Liver (tissue), 9 donors: ENCODE data around the gene BCAR3. TPM values are rescaled to one million over a fixed set of nuclear protein-coding genes. Genes with fewer than 3 reads are reported as not detected.

Source experiments
- DNase-seq: peaks from one replicate; pipeline ENCODE4 v3.0.0-alpha.2; 2017; ENCODE audit warnings: low spot score
- H3K27ac ChIP-seq, 2 donors: one replicate each; pipeline ENCODE4 v1.7.0; 2013; ENCODE audit warnings: inconsistent platforms in 2 of 2, low read length in 2 of 2, control low read depth in 1 of 2, low read depth in 1 of 2, mild to moderate bottlenecking in 1 of 2
- H3K27me3 ChIP-seq, 4 donors: one replicate each; pipeline versions ENCODE4 v1.6.1 to v1.7.0; 2013; ENCODE audit warnings: low read length in 3 of 4, inconsistent platforms in 1 of 4, mild to moderate bottlenecking in 1 of 4, moderate library complexity in 1 of 4; ENCODE audit not compliant: control insufficient read depth in 4 of 4, insufficient read depth in 4 of 4
- H3K36me3 ChIP-seq, 4 donors: one replicate each; pipeline versions ENCODE4 v1.6.1 to v1.7.0; 2013; ENCODE audit warnings: low read length in 3 of 4, mild to moderate bottlenecking in 3 of 4, low read depth in 1 of 4, moderate library complexity in 1 of 4; ENCODE audit not compliant: control insufficient read depth in 4 of 4, insufficient read depth in 3 of 4
- H3K4me1 ChIP-seq, 4 donors: one replicate each; pipeline versions ENCODE4 v1.6.1 to v1.7.0; 2013; ENCODE audit warnings: low read length in 3 of 4, mild to moderate bottlenecking in 3 of 4, moderate library complexity in 1 of 4; ENCODE audit not compliant: control insufficient read depth in 4 of 4, insufficient read depth in 4 of 4
- H3K4me3 ChIP-seq, 3 donors: one replicate each; pipeline versions ENCODE4 v1.6.1 to v1.7.0; 2013; ENCODE audit warnings: low read length in 3 of 3, control low read depth in 1 of 3, low read depth in 1 of 3, mild to moderate bottlenecking in 1 of 3
- H3K9ac ChIP-seq, 2 donors: one replicate each; pipeline ENCODE4 v1.7.0; 2013; ENCODE audit warnings: low read length in 2 of 2, mild to moderate bottlenecking in 2 of 2, moderate library complexity in 2 of 2, control low read depth in 1 of 2, low read depth in 1 of 2
- H3K9me3 ChIP-seq, 4 donors: one replicate each; pipeline versions ENCODE4 v1.6.1 to v1.7.0; 2013; ENCODE audit warnings: low read length in 3 of 4; ENCODE audit not compliant: control insufficient read depth in 4 of 4
- CTCF ChIP-seq: fragments of 150-350 bp; IDR thresholded peaks from 2 replicates; pipeline ENCODE4 v1.5.1; 2017; ENCODE audit warnings: improper control_type of control experiment, low read depth, low read length; ENCODE audit not compliant: missing input control
- EGR1 ChIP-seq, 2 donors: IDR thresholded peaks; 2 replicates each; pipeline ENCODE4 v1.6.1; 2016 to 2018; ENCODE audit warnings: antibody characterized with exemption in 2 of 2, low read depth in 2 of 2
- FOXA1 ChIP-seq: IDR thresholded peaks from 2 replicates; pipeline ENCODE4 v1.6.1; 2016; ENCODE audit warnings: antibody characterized with exemption
- FOXA2 ChIP-seq: IDR thresholded peaks from 2 replicates; pipeline ENCODE4 v1.6.1; 2016; ENCODE audit warnings: antibody characterized with exemption
- GABPA ChIP-seq, 2 donors: IDR thresholded peaks in 1 of 2; conservative IDR thresholded peaks in 1 of 2; 2 replicates each; pipeline ENCODE4 v1.6.1; 2016; ENCODE audit warnings: antibody characterized with exemption in 2 of 2, mild to moderate bottlenecking in 1 of 2, moderate library complexity in 1 of 2
- HNF4A ChIP-seq, 2 donors: conservative IDR thresholded peaks; 2 replicates each; pipeline ENCODE4 v1.6.1; 2016; ENCODE audit warnings: antibody characterized with exemption in 2 of 2, mild to moderate bottlenecking in 2 of 2
- HNF4G ChIP-seq: IDR thresholded peaks from 2 replicates; pipeline ENCODE4 v1.6.1; 2016; ENCODE audit warnings: antibody characterized with exemption
- JUND ChIP-seq, 2 donors: IDR thresholded peaks; 2 replicates each; pipeline ENCODE4 v1.6.1; 2016; ENCODE audit warnings: antibody characterized with exemption in 2 of 2
- RAD21 ChIP-seq, 2 donors: IDR thresholded peaks; 2 replicates each; pipeline ENCODE4 v1.6.1; 2016; ENCODE audit warnings: antibody characterized with exemption in 2 of 2, mild to moderate bottlenecking in 2 of 2
- REST ChIP-seq: IDR thresholded peaks from 2 replicates; pipeline ENCODE4 v1.6.1; 2016; ENCODE audit warnings: antibody characterized with exemption, mild to moderate bottlenecking
- RXRA ChIP-seq, 2 donors: IDR thresholded peaks; 2 replicates each; pipeline ENCODE4 v1.6.1; 2017 to 2018; ENCODE audit warnings: antibody characterized with exemption in 2 of 2, mild to moderate bottlenecking in 1 of 2
- SP1 ChIP-seq: IDR thresholded peaks from 2 replicates; pipeline ENCODE4 v1.6.1; 2018; ENCODE audit warnings: antibody characterized with exemption, mild to moderate bottlenecking
- YY1 ChIP-seq: IDR thresholded peaks from 2 replicates; pipeline ENCODE4 v1.6.1; 2016; ENCODE audit warnings: antibody characterized with exemption, mild to moderate bottlenecking
- ZBTB33 ChIP-seq: IDR thresholded peaks from 2 replicates; pipeline ENCODE4 v1.6.1; 2016; ENCODE audit warnings: antibody characterized with exemption
- WGBS: extraction: QIAGEN DNeasy Blood & Tissue Kit; methylation state at CpG from one replicate; pipeline ENCODE4 v1.1.7; 2013; 5-methylcytosine and 5-hydroxymethylcytosine counted together
- polyA plus RNA-seq, 2 donors: library from polyadenylated mRNA; stranded (reverse) in 1 of 2; unstranded in 1 of 2; fragments of 200-250 nt in 1 of 2; fragments of >200 nt in 1 of 2; fragmentation: Nextera tagmentation in 1 of 2; extraction: Ambion mirVana in 1 of 2; gene quantifications; one replicate each; pipeline versions ENCODE4 v1.2.1 to v1.2.3, GENCODE V29; 2013 to 2015
- total RNA-seq, 2 donors: library from RNA; depleted of rRNA; stranded (reverse); fragments of >200 nt; gene quantifications; one replicate each; pipeline ENCODE4 v1.2.3, GENCODE V29; 2014
- TF ChIP-seq, protein P1 (sequence below): IDR thresholded peaks from 2 replicates; pipeline ENCODE4 v1.6.1; 2016; ENCODE audit warnings: antibody characterized with exemption
- TF ChIP-seq, protein P2 (sequence below): IDR thresholded peaks from 2 replicates; pipeline ENCODE4 v1.6.1; 2016; ENCODE audit warnings: antibody characterized with exemption
- donor health status: healthy.
- donor health status: healthy.
- donor health status: healthy.
- donor health status: healthy.
- donor health status: healthy.

Gene BCAR3
- total and polyA plus RNA-seq, 4 donors = 2.8 to 10.3 (median 7.7) TPM

GRCh38 chr1:93593854-93594602 is 87.6 kb downstream of the BCAR3 start:
- peak overlapping the region in 1 of 2 donors; percentile 96 for H3K27ac ChIP-seq
- no peak for DNase-seq
- H3K9me3 ChIP-seq = no peaks in the 10 kb centered on the region
- H3K27me3 ChIP-seq = no peaks in the 10 kb centered on the region
- no peak overlapping the region for H3K4me3 ChIP-seq
- H3K4me1 ChIP-seq = peaks cover 1 to 45% (median 24%) of the 10 kb centered on the region in 4 donors
- TF ChIP-seq SP1 (no peak), FOXA2 (no peak), GABPA (IDR thresholded peaks at IDR 0.05 in 1 of 2, conservative IDR thresholded peaks at IDR 0.05 in 1 of 2) (no peak), JUND (IDR thresholded peaks at IDR 0.05) (no peak), RXRA (IDR thresholded peaks at IDR 0.05) (no peak), HNF4A (conservative IDR thresholded peaks at IDR 0.05) (no peak), CTCF (no peak), HNF4G (no peak), REST (no peak), YY1 (no peak), EGR1 (IDR thresholded peaks at IDR 0.05; ENCODE audit: low read depth in 2 of 2) (no peak), ZBTB33 (no peak), FOXA1 (no peak), RAD21 (IDR thresholded peaks at IDR 0.05) (no peak)
- TF ChIP-seq, protein P1, sequence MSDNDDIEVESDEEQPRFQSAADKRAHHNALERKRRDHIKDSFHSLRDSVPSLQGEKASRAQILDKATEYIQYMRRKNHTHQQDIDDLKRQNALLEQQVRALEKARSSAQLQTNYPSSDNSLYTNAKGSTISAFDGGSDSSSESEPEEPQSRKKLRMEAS = no peak
- TF ChIP-seq, protein P2, sequence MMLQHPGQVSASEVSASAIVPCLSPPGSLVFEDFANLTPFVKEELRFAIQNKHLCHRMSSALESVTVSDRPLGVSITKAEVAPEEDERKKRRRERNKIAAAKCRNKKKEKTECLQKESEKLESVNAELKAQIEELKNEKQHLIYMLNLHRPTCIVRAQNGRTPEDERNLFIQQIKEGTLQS = no peak
- H3K36me3 ChIP-seq = peaks cover 0 to 6% (median under 1%) of the 10 kb centered on the region in 4 donors
- 83% methylated on average over 13 of the region's 13 CpGs for WGBS
- no peak overlapping the region for H3K9ac ChIP-seq
